Gastroesophageal sphincter (tissue), 3 donors: ENCODE results near the gene BMPR1A.

ENCODE experiments used
- CTCF ChIP-seq, 4 experiments: fragments of 200-600 bp in 2 of 4; fragments of 450-650 bp in 2 of 4; sonication (generic) in 1 of 4; IDR thresholded peaks; one replicate each; pipeline ENCODE4 v1.5.1; 2017 to 2019; ENCODE audit warnings: antibody characterized with exemption in 4 of 4, mild to moderate bottlenecking in 2 of 4, moderate library complexity in 2 of 4
- EP300 ChIP-seq: sonication (generic); formaldehyde crosslinking; IDR thresholded peaks from one replicate; pipeline ENCODE4 v1.6.1; 2017; ENCODE audit warnings: antibody characterized with exemption, mild to moderate bottlenecking
- POLR2A ChIP-seq, 2 donors: fragments of 450-650 bp; IDR thresholded peaks; one replicate each; pipeline ENCODE4 v1.6.1; 2017; ENCODE audit warnings: antibody characterized with exemption in 2 of 2, mild to moderate bottlenecking in 2 of 2, moderate library complexity in 1 of 2
- POLR2AphosphoS5 ChIP-seq: sonication (generic); formaldehyde crosslinking; IDR thresholded peaks from one replicate; pipeline ENCODE4 v1.6.1; 2017; ENCODE audit warnings: antibody characterized with exemption

GRCh38 chr10:86734207-86734988 is 22.0 kb upstream of the BMPR1A start:
- TF ChIP-seq CTCF (IDR thresholded peaks at IDR 0.05) (no peak), POLR2A (IDR thresholded peaks at IDR 0.05) (no peak), EP300 (no peak), POLR2AphosphoS5 (peak; percentile 53)
